HCT116 (cell line): ENCODE results near the gene BCAP31.

ENCODE experiments used
- EGR1 ChIP-seq: IDR thresholded peaks from 2 replicates; pipeline ENCODE4 v1.6.1; 2012; ENCODE audit warnings: low read depth
- EZH2 ChIP-seq: fragments of 200-600 bp; sonication (generic); IDR thresholded peaks from 2 replicates; pipeline ENCODE4 v1.6.1; 2017; ENCODE audit warnings: antibody characterized with exemption, mixed run types
- FOSL1 ChIP-seq: IDR thresholded peaks from 2 replicates; pipeline ENCODE4 v1.6.1; 2012; ENCODE audit warnings: low read depth
- POLR2A ChIP-seq: IDR thresholded peaks from 2 replicates; pipeline ENCODE4 v1.7.0; 2011; ENCODE audit warnings: borderline replicate concordance; ENCODE audit not compliant: insufficient read depth, insufficient read length; ENCODE audit errors: extremely low read depth
- RAD21 ChIP-seq: IDR thresholded peaks from 2 replicates; pipeline ENCODE4 v1.6.1; 2012; ENCODE audit warnings: low read depth, mild to moderate bottlenecking
- ZNF274 ChIP-seq: fragments of 200-500 bp; sonication (Bioruptor generic); IDR thresholded peaks from 2 replicates; pipeline ENCODE4 v1.6.1; 2014; ENCODE audit warnings: mild to moderate bottlenecking, low read depth, low read length, inconsistent platforms
- TF ChIP-seq, protein P1 (sequence below), 3 experiments: fragments of 200-600 bp in 1 of 3; sonication (generic) in 1 of 3; IDR thresholded peaks in 2 of 3; conservative IDR thresholded peaks in 1 of 3; 2 replicates each; pipeline ENCODE4 v1.5.1; 2012 to 2017; ENCODE audit warnings: low read depth in 2 of 3, low read length in 2 of 3, antibody characterized with exemption in 1 of 3, borderline replicate concordance in 1 of 3, control low read depth in 1 of 3, mild to moderate bottlenecking in 1 of 3, mixed read lengths in 1 of 3, mixed run types in 1 of 3, moderate library complexity in 1 of 3; ENCODE audit not compliant: insufficient read depth in 1 of 3
- TF ChIP-seq, protein P2 (sequence below): IDR thresholded peaks from 2 replicates; pipeline ENCODE4 v1.6.1; 2012; ENCODE audit warnings: low read depth
- TF ChIP-seq, protein P3 (sequence below): IDR thresholded peaks from 2 replicates; pipeline ENCODE4 v1.6.1; 2012
- TF ChIP-seq, protein P4 (sequence below): IDR thresholded peaks from 2 replicates; pipeline ENCODE4 v1.6.1; 2012

DNA sequence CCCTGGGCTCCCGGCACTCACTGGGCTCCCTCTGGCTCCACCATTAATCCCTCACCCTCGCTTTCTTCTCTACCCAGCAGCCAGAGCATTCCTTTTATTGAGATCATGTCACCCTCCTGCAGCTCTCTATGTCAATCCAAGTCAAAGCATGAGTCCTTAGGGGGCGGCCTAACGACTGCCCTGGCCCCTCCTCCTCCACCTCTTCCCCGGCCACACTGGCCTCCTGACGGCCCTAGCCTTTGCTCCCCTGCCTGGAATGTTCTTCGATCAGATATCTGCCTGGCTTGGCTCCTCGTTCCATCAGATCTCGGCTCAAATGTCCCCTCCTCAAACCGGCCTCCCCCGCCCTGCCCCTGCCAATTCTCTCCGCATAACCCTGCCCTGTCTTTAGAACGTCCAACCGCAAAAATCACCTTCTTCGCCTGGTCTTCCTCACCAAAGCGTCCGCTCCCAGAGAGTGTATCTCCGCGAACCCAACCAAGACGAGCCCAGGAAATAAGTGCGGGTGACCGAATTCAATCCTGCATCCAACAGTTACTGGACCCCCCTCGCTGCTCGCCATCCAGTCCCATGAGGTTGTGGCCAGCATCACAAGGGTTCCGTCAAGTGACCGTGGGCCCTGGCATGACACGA lies 49.9 kb downstream of the BCAP31 start:
- no peak for TF ChIP-seq POLR2A
- TF ChIP-seq, protein P1, sequence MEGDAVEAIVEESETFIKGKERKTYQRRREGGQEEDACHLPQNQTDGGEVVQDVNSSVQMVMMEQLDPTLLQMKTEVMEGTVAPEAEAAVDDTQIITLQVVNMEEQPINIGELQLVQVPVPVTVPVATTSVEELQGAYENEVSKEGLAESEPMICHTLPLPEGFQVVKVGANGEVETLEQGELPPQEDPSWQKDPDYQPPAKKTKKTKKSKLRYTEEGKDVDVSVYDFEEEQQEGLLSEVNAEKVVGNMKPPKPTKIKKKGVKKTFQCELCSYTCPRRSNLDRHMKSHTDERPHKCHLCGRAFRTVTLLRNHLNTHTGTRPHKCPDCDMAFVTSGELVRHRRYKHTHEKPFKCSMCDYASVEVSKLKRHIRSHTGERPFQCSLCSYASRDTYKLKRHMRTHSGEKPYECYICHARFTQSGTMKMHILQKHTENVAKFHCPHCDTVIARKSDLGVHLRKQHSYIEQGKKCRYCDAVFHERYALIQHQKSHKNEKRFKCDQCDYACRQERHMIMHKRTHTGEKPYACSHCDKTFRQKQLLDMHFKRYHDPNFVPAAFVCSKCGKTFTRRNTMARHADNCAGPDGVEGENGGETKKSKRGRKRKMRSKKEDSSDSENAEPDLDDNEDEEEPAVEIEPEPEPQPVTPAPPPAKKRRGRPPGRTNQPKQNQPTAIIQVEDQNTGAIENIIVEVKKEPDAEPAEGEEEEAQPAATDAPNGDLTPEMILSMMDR (IDR thresholded peaks at IDR 0.05 in 2 of 3, conservative IDR thresholded peaks at IDR 0.05 in 1 of 3; ENCODE audit: borderline replicate concordance in 1 of 3, insufficient read depth in 1 of 3, low read depth in 2 of 3, low read length in 2 of 3), result no peak
- TF ChIP-seq, protein P2, sequence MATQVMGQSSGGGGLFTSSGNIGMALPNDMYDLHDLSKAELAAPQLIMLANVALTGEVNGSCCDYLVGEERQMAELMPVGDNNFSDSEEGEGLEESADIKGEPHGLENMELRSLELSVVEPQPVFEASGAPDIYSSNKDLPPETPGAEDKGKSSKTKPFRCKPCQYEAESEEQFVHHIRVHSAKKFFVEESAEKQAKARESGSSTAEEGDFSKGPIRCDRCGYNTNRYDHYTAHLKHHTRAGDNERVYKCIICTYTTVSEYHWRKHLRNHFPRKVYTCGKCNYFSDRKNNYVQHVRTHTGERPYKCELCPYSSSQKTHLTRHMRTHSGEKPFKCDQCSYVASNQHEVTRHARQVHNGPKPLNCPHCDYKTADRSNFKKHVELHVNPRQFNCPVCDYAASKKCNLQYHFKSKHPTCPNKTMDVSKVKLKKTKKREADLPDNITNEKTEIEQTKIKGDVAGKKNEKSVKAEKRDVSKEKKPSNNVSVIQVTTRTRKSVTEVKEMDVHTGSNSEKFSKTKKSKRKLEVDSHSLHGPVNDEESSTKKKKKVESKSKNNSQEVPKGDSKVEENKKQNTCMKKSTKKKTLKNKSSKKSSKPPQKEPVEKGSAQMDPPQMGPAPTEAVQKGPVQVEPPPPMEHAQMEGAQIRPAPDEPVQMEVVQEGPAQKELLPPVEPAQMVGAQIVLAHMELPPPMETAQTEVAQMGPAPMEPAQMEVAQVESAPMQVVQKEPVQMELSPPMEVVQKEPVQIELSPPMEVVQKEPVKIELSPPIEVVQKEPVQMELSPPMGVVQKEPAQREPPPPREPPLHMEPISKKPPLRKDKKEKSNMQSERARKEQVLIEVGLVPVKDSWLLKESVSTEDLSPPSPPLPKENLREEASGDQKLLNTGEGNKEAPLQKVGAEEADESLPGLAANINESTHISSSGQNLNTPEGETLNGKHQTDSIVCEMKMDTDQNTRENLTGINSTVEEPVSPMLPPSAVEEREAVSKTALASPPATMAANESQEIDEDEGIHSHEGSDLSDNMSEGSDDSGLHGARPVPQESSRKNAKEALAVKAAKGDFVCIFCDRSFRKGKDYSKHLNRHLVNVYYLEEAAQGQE, result no peak
- TF ChIP-seq EZH2, result no peak
- TF ChIP-seq, protein P3, sequence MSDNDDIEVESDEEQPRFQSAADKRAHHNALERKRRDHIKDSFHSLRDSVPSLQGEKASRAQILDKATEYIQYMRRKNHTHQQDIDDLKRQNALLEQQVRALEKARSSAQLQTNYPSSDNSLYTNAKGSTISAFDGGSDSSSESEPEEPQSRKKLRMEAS, result no peak
- TF ChIP-seq RAD21, result no peak
- TF ChIP-seq FOSL1, result no peak
- TF ChIP-seq ZNF274, result no peak
- no peak for TF ChIP-seq EGR1
- TF ChIP-seq, protein P4, sequence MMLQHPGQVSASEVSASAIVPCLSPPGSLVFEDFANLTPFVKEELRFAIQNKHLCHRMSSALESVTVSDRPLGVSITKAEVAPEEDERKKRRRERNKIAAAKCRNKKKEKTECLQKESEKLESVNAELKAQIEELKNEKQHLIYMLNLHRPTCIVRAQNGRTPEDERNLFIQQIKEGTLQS, result no peak
